GM12891 (cell line): Measurements from ENCODE around the gene EPHA1.
"Not testable (repeated sequence)": the region's sequence is repeated elsewhere in the genome, so short reads cannot be mapped to it uniquely, and the experiment has no call there.

Experiments
- DNase-seq: peaks from one replicate; pipeline ENCODE4 v3.0.0; 2011; ENCODE audit warnings: low spot score; ENCODE audit not compliant: insufficient read length
- FAIRE-seq: peaks from 2 replicates; lab custom pipeline; 2011; peaks lifted over from hg19 to GRCh38; lab: Jason Lieb, UNC
- PAX5 ChIP-seq: IDR thresholded peaks from 2 replicates; pipeline ENCODE4 v1.6.1; 2011; ENCODE audit warnings: low read length, moderate library complexity, mild to moderate bottlenecking; ENCODE audit not compliant: insufficient read depth, severe bottlenecking
- POLR2A ChIP-seq: IDR thresholded peaks from 2 replicates; pipeline ENCODE4 v1.6.1; 2011; ENCODE audit warnings: low read depth, low read length, control low read depth
- POLR2AphosphoS5 ChIP-seq: IDR thresholded peaks from 2 replicates; pipeline ENCODE4 v1.6.1; 2011; ENCODE audit warnings: low read depth, low read length, control low read depth
- POU2F2 ChIP-seq: IDR thresholded peaks from 2 replicates; pipeline ENCODE4 v1.6.1; 2011; ENCODE audit warnings: low read depth, mild to moderate bottlenecking, control low read depth, low read length, moderate library complexity
- SPI1 ChIP-seq: IDR thresholded peaks from 2 replicates; pipeline ENCODE4 v1.6.1; 2011; ENCODE audit warnings: low read depth, low read length, control low read depth
- TAF1 ChIP-seq: IDR thresholded peaks from 2 replicates; pipeline ENCODE4 v1.6.1; 2011; ENCODE audit warnings: low read depth, low read length, control low read depth

The EPHA1 gene

DNA sequence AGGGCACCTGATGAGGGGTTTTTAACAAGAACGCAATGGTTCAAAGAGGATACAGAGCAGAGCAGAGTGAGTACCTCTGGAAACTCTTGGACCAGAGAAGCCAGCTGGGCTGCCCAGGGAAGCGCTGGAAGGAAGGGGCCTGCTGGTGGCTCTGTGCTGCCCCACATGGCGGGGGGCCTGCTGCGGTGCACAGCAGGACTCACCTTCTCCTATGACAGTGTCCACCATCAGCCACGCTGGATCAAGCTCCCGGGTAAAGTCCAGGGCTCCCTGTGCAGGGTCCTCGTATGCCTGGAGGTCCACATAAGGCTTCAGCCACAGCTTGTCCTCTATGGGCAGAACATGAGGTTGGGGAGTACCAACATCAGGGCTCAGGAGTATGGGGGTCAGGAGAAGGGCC is 12.5 kb downstream of the EPHA1 start:
- DNase-seq (no peak), FAIRE-seq (no peak)
- TF ChIP-seq PAX5 (no peak), POLR2A (no peak), SPI1 (no peak), TAF1 (no peak), POU2F2 (no peak), POLR2AphosphoS5 (no peak)

DNA sequence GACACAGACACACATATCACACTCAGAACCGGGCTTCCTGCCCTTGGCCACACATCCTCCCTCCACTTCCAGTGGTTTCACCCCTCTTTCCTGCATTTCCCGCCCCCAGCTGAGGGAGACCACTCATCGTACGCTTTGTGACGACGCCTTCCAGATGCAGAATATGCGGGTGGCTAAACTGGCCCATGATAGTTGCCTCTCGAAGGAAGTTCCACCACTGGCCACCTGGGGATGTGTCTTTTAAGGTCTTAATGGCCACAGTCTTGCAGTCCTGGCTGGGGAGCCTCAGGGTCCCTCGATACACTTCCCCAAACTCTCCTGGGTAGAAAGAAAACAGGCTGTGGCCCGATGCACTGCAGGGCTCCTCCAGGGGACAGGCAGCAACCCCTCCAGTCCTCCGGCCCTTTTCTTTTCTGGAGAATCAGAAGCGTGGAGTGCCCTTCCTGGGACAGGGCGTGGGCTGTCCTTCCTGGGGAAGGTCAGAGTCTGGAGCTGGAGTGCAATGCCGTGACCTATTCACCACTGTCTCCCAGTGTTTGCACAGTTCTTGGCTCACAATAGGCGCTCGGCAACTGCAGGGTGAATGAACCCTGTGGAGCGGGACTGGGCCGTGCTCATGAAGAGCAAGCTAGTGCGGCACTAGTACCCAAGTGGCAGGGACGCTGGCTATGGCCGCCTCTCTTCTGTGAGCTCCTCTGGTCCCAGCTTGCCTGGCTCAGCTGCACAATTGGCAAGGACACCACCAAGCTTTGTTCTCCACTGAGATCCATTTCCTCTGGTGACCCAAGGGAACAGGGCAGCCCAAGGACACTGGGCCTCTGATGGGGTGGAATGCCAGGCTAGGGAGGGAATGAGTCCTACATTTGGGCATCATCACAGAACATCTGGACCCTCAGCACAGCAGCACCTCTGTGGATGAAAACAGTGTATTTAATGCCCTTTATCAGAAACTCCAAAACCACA is 13.2 kb downstream of the EPHA1 start:
- FAIRE-seq (no peak), DNase-seq (no peak)
- TF ChIP-seq TAF1 (no peak), POLR2AphosphoS5 (no peak), SPI1 (no peak), POU2F2 (no peak), POLR2A (no peak), PAX5 (no peak)

DNA sequence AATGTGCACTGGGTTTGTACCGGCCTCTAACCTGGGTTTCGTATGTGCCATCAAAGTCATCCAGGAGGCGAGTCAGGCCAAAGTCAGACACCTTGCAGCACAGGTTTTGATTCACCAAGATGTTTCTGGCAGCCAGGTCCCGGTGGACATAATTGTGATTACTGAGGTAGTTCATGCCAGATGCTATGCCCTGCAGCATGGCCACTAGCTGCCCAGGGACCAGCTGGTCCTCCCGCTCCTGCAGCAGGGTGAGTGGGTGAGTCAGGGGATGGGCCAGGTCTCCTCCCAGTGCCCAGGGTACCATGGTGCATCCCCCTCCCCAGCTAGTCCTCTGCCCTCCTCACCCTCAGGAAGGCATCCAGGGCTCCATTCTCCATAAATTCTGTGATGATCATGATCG is 13.9 kb downstream of the EPHA1 start:
- TF ChIP-seq POU2F2 (no peak), SPI1 (no peak), POLR2AphosphoS5 (no peak), TAF1 (no peak), PAX5 (no peak), POLR2A (no peak)
- DNase-seq (no peak), FAIRE-seq (no peak)

DNA sequence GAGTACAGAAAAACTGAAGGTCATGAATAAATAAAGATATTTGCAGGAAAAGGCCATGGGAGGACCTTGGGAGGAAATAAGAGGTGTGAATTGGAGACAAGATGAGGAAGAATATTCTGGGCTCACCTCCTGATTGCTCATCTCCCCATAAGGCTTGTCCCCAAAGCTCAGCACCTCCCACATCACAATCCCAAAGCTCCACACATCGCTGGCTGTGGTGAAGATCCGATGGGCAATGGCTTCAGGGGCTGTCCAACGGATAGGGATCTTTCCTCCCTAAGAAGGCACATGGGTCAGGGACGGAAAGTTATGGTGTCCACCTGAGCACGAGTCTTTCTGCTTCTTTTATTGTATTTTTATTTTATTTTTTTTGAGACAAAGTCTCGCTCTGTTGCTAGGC is 14.6 kb downstream of the EPHA1 start:
- TF ChIP-seq PAX5, result no peak
- TF ChIP-seq POU2F2, result no peak
- TF ChIP-seq POLR2AphosphoS5, result no peak
- no peak for TF ChIP-seq TAF1
- TF ChIP-seq POLR2A, result no peak
- no peak for TF ChIP-seq SPI1
- FAIRE-seq, result no peak

DNA sequence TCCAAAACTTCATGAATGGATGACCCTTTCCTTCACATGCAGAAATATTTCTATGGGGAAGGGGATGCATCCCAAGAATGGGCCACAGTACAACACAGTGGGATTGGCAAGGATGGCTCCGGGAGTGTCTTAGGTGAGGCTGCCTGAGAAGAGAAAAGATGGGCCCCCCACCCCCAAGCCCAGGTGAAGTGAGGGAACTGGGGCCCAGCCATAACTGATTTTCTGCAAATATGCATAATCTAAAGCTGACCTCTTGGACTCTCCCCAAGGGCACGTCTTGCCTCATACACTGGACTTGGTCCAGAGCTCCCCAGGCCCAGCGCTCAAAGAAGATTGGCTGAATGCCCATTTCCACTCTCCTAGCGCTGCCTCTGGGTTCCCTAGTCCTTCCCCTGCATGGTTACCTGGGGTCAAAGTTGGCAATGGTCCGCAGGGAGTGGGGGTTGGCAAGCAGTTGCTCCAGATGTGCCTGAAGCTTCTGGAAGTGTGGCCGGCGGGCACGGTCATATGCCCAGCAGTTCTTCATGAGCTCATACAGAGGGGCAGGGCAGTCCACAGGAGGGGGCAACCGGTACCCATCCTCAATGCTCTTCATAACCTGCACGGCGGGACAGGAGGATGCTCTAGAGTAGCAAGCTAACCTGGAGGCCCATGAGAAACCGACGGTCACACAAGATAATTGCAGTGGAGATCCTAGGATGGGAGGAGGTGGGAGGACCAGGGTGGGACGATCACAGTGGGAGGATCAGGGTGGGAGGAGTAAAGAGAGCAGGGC is 15.2 kb downstream of the EPHA1 start:
- no peak for FAIRE-seq
- DNase-seq, result no peak
- TF ChIP-seq SPI1 (no peak), PAX5 (no peak)

More for the DNA sequence above, 14.6 kb downstream of the EPHA1 start:
- no peak for DNase-seq

DNA sequence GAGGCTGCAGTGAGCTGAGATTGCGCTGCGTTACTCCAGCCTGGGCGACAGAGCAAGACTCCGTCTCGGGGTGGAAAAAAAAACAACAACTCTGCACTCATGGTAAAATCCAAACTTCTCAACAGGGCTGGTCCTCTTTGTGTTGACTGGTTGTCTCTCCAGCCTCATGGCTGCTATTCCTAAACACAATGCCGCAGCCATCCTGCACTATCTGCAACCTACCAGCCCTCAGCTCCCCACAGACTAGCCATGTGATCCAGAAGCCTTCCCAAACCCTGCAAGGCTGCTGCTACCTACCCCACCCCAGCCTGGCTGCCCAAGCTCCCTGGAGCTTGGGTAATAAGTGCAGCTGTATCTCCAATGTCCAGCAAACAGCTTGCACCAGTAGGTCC is 15.8 kb downstream of the EPHA1 start:
- DNase-seq, result no peak
- TF ChIP-seq TAF1, result no peak
- no peak for TF ChIP-seq POLR2A
- TF ChIP-seq POLR2AphosphoS5, result no peak
- TF ChIP-seq POU2F2, result no peak
- TF ChIP-seq PAX5, result no peak
- TF ChIP-seq SPI1, result no peak
- FAIRE-seq, result no peak

DNA sequence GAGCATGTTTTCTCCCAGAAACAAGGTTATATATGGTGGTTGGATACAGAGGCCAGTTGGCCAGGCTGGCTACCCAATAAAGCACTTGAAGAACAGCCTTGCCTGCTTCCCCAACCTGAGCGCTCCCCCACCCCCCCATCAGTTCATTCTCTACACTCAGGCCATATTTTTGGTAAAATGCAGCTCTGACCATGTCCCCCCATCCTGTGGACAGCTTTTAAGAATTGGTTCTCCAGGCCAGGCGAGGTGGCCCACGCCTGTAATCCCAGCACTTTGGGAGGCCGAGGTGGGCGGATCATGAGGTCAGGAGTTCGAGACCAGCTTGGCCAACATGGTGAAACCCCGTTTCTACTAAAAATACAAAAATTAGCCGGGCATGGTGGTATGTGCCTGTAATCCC is 16.2 kb downstream of the EPHA1 start:
- DNase-seq, FAIRE-seq: not testable (repeated sequence)

DNA sequence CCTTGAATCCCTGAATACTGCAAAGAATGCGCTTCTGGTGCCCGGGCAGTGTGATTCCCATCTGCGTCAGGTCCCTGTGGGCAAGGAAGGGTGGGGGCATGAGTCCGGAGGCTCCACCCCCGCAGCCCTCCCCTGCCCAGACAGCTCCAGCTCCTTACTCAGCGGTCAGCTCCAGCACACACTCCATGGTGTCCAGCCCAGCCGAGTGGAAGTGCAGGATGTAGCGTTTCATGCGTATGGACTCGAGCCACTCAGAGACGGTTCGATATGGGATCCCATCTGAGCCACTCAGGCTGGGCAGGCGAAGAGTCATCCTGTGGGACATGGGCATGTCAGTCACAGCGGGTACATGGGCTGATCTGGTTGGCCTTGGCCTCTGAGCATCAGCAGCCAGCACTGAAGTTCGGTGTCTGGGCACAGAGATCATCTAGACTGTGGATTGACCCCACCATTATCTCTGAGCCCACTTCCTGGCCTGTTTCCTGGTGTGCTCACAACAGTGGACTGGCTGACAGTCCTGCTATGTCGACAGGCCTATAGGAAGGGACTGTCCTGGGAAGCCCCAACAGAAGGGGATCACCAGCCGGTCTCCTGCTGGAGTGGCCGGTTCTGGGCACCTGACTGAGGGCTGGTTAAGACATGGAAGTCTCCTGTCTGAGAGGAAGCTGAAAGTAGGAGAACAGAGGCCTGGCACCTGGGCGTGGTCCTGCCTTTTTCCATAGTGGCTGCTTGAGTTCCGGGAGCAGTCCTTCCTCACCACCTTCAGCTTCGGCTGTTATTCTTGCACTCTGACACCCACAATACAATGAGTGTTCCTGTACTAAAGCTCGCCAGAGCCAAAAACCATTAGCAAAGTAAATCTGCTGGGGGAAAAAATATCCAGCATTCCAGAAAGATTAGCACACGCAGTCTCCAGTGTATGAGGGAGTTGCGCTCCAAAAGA is 16.9 kb downstream of the EPHA1 start:
- FAIRE-seq (no peak), DNase-seq (no peak)
- TF ChIP-seq POU2F2 (no peak), POLR2AphosphoS5 (peak; percentile 28; the same call in 1 of the 2 replicates)

DNA sequence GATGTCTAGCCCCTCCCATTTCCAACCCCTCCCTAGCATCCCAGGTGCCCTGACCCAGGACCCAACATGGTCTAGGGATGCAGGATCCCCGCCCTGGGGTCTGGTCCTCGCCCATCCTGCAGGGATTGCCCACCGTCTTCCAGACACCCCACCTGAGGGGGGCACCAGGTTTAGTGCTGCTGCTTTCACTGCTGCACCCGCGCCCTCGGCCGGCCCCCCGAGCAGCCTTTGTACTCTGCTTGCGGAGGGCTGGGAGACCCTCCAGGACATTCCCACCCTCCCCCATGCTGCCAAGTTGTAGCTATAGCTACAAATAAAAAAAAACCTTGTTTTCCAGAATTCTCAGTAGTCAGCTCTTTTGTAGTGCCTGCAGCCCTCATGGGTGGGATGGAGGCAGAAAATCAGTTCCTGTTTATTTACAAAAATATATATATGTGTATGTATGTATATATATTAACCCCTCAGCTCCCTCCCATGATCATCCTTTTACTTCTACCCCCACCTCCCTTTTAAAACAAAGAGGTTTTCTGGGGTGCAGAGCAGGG is 17.8 kb downstream of the EPHA1 start:
- no peak for FAIRE-seq
- DNase-seq, result no peak
- TF ChIP-seq POU2F2 (no peak), TAF1 (no peak), PAX5 (no peak), POLR2AphosphoS5 (no peak), SPI1 (no peak), POLR2A (no peak)
